Stomach (tissue), 9 donors: ENCODE results near the gene AFAP1. TPM values are rescaled to one million over a fixed set of nuclear protein-coding genes. Genes with fewer than 3 reads are reported as not detected.

Source experiments
- DNase-seq, 2 donors: peaks; one replicate each; pipeline versions ENCODE4 v3.0.0 to v3.0.0-alpha.2; 2013 to 2019
- H3K27ac ChIP-seq, 5 donors: fragments of 200-600 bp in 4 of 5; sonication (generic) in 4 of 5; one replicate each; pipeline ENCODE4 v1.5.1; 2013 to 2019; ENCODE audit warnings: mild to moderate bottlenecking in 1 of 5, moderate library complexity in 1 of 5
- H3K27me3 ChIP-seq, 3 donors: fragments of 200-600 bp; sonication (generic); one replicate each; pipeline ENCODE4 v1.5.1; 2017 to 2019; ENCODE audit warnings: mixed run types in 1 of 3
- H3K36me3 ChIP-seq, 4 donors: fragments of 200-600 bp; sonication (generic); 1 replicate in 3 of 4; 2 replicates in 1 of 4; pipeline ENCODE4 v1.5.1; 2016 to 2019
- H3K4me1 ChIP-seq, 4 donors: fragments of 200-600 bp; sonication (generic); one replicate each; pipeline ENCODE4 v1.5.1; 2016 to 2019
- H3K4me3 ChIP-seq, 4 donors: fragments of 200-600 bp; sonication (generic) in 3 of 4; one replicate each; pipeline ENCODE4 v1.5.1; 2016 to 2019; ENCODE audit warnings: mild to moderate bottlenecking in 1 of 4
- H3K9me3 ChIP-seq, 4 donors: fragments of 200-600 bp; sonication (generic); one replicate each; pipeline ENCODE4 v1.5.1; 2016 to 2019
- EP300 ChIP-seq: sonication (generic); formaldehyde crosslinking; IDR thresholded peaks from one replicate; pipeline ENCODE4 v1.6.1; 2017; ENCODE audit warnings: antibody characterized with exemption
- POLR2A ChIP-seq, 4 donors: fragments of 450-650 bp; IDR thresholded peaks; one replicate each; pipeline ENCODE4 v1.6.1; 2016; ENCODE audit warnings: antibody characterized with exemption in 4 of 4, control low read depth in 2 of 4, mild to moderate bottlenecking in 1 of 4, moderate library complexity in 1 of 4
- POLR2AphosphoS5 ChIP-seq, 3 donors: sonication (generic); formaldehyde crosslinking; IDR thresholded peaks; one replicate each; pipeline ENCODE4 v1.6.1; 2016; ENCODE audit warnings: antibody characterized with exemption in 3 of 3
- WGBS, 5 donors: extraction: QIAGEN DNeasy Blood & Tissue Kit in 3 of 5; methylation state at CpG; one replicate each; pipeline versions ENCODE4 v1.1.5 to v1.1.7; 2013 to 2018; 5-methylcytosine and 5-hydroxymethylcytosine counted together
- intact Hi-C: fragments of 100-400 bp; cut with DNase I; formaldehyde crosslinking; loops from one replicate; pipeline ENCODE4 v1.15.1; 2023; ENCODE audit warnings: low total_unique reads
- polyA plus RNA-seq, 3 donors: library from polyadenylated mRNA; stranded (reverse); fragments of 200-250 nt; gene quantifications; one replicate each; pipeline ENCODE4 v1.2.3, GENCODE V29; 2013
- total RNA-seq, 5 donors: library from RNA; depleted of rRNA; stranded (reverse); fragments of >200 nt; gene quantifications; one replicate each; pipeline versions ENCODE4 v1.1.0 to v1.2.3, GENCODE V29; 2014 to 2016
- TF ChIP-seq, protein P1 (sequence below), 7 experiments: fragments of 450-650 bp in 4 of 7; fragments of 200-600 bp in 3 of 7; sonication (generic) in 3 of 7; IDR thresholded peaks; one replicate each; pipeline ENCODE4 v1.5.1; 2016 to 2019; ENCODE audit warnings: antibody characterized with exemption in 7 of 7, control low read depth in 2 of 7, mild to moderate bottlenecking in 1 of 7
- donor health status: healthy with polysubstance abuse.
- donor health status: Bipolar disorder and iron deficiency.
- donor health status: healthy.

Gene AFAP1
- total and polyA plus RNA-seq, 8 donors: 4.1 to 88.9 (median 12.8) TPM

DNA sequence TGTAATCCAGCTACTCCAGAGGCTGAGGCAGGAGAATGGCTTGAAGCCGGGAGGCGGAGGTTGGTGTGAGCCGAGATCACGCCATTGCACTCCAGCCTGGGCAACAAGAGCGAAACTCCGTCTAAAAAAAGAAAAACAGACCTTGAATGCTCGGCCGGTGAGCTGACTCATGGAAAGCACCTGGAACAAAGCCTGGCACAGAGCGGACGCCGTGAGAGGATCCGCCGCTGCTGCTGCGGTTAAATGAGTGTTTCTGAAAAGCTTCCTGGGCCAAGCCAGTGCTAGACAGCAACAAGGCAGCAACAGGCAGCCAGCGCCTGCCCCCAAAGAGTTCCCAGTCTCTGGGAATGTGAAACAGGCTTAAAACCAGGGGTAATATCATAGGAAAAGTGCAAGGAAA, 186.4 kb downstream of the AFAP1 start:
- Histone ChIP-seq H3K27ac (no peak overlapping the region), H3K4me3 (no peak overlapping the region), H3K27me3 (no peaks in the 10 kb centered on the region), H3K9me3 (no peaks in the 10 kb centered on the region), H3K4me1 (peaks cover 0 to 11% (median 0%) of the 10 kb centered on the region in 4 donors), H3K36me3 (peaks cover 0 to 5% (median 0%) of the 10 kb centered on the region in 4 donors)
- no peak for DNase-seq
- 88 to 98% (median 93%) methylated on average over 14 to 15 of the region's 15 CpGs for WGBS, 5 donors
- intact Hi-C loops: no loop called here
- no peak for TF ChIP-seq POLR2A (IDR thresholded peaks at IDR 0.05)
- no peak for TF ChIP-seq EP300

DNA sequence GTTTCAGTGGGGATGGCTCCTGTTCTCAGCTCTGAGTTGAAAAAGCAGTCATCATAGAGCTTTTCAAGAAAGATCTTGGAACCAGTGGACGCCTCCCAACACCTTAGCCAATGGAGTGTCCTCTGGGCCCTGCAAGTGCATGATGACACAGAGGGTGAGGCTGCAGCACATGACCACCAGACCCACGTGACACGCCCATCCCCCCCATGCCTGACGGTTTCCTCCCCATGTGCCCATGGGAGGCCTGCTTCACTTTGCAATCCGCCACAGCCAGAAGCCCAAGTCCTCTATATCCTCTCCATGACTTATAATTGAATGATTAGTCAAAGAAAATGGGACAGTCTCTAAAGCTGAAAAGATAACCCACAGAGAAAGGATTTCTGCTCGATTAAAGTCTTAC, 187.0 kb downstream of the AFAP1 start:
- intact Hi-C loops: no loop called here
- H3K4me3 ChIP-seq: no peak overlapping the region
- H3K27ac ChIP-seq: no peak overlapping the region
- peaks cover 0 to 11% (median 0%) of the 10 kb centered on the region in 4 donors for H3K4me1 ChIP-seq
- no peaks in the 10 kb centered on the region for H3K27me3 ChIP-seq
- DNase-seq: no peak
- no peak for TF ChIP-seq POLR2A (IDR thresholded peaks at IDR 0.05)
- TF ChIP-seq, protein P1, sequence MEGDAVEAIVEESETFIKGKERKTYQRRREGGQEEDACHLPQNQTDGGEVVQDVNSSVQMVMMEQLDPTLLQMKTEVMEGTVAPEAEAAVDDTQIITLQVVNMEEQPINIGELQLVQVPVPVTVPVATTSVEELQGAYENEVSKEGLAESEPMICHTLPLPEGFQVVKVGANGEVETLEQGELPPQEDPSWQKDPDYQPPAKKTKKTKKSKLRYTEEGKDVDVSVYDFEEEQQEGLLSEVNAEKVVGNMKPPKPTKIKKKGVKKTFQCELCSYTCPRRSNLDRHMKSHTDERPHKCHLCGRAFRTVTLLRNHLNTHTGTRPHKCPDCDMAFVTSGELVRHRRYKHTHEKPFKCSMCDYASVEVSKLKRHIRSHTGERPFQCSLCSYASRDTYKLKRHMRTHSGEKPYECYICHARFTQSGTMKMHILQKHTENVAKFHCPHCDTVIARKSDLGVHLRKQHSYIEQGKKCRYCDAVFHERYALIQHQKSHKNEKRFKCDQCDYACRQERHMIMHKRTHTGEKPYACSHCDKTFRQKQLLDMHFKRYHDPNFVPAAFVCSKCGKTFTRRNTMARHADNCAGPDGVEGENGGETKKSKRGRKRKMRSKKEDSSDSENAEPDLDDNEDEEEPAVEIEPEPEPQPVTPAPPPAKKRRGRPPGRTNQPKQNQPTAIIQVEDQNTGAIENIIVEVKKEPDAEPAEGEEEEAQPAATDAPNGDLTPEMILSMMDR (IDR thresholded peaks at IDR 0.05): no peak
- TF ChIP-seq POLR2AphosphoS5 (IDR thresholded peaks at IDR 0.05): no peak
- TF ChIP-seq EP300: no peak
- H3K36me3 ChIP-seq: no peaks in the 10 kb centered on the region
- no peaks in the 10 kb centered on the region for H3K9me3 ChIP-seq
- WGBS, 5 donors: 86 to 90% (median 89%) methylated on average over 6 of the region's 6 CpGs

DNA sequence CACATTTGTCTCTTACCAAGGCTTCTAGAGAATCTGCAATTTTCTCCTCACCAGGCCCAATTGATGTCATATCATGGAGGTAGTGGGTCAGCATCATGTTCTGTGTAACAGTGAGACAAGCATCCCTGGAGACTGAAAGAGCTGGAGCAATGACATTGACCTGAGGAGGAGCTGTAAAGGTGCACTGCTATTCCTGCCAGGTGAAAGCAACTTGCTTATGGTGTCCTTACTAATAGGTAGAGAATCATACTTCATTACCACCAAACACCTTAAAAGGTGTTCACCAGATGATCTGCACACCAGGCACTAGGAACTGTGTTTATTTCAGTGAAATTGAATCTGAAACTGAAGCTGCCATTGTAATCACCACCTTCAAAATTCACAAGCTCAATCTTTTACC, 188.7 kb downstream of the AFAP1 start:
- TF ChIP-seq EP300 (no peak), POLR2A (IDR thresholded peaks at IDR 0.05) (no peak), POLR2AphosphoS5 (IDR thresholded peaks at IDR 0.05) (no peak)
- TF ChIP-seq, protein P1 (IDR thresholded peaks at IDR 0.05): no peak
- DNase-seq: no peak
- Histone ChIP-seq H3K4me3 (no peak overlapping the region), H3K27ac (no peak overlapping the region), H3K27me3 (no peaks in the 10 kb centered on the region), H3K4me1 (peaks cover 0 to 11% (median 0%) of the 10 kb centered on the region in 4 donors), H3K9me3 (no peaks in the 10 kb centered on the region), H3K36me3 (no peaks in the 10 kb centered on the region)
- intact Hi-C loops: no loop called here

DNA sequence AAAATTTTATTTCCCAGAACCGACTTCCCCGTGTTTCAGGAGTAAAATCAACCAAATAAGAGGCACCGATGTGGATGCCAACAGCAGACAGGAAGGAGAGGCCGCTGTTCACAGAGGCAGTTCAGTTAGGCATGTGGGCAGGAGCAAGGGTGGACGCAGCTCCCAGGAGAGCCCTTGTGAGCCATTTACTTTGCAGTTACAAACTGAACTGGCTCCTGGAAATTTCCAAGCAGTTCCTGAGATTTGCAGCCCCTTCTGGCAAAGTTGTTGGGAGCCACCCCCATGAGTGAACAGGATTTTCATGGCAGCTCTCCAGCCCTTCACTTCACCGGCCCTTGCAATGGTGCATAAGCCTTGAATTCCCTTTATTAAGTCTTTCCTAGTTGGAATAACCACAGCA, 189.1 kb downstream of the AFAP1 start:
- H3K4me3 ChIP-seq: no peak overlapping the region
- intact Hi-C loops: no loop called here
- no peaks in the 10 kb centered on the region for H3K36me3 ChIP-seq
- no peaks in the 10 kb centered on the region for H3K9me3 ChIP-seq
- DNase-seq: peak in 1 of 2 donors; percentile 40
- WGBS, 5 donors: 57 to 88% (median 66%) methylated on average over 6 of the region's 6 CpGs
- H3K27me3 ChIP-seq: no peaks in the 10 kb centered on the region
- H3K4me1 ChIP-seq: peaks cover 0 to 11% (median 0%) of the 10 kb centered on the region in 4 donors
- TF ChIP-seq POLR2AphosphoS5 (IDR thresholded peaks at IDR 0.05) (no peak), POLR2A (IDR thresholded peaks at IDR 0.05) (no peak), EP300 (no peak)
- TF ChIP-seq, protein P1 (IDR thresholded peaks at IDR 0.05): no peak
- H3K27ac ChIP-seq: no peak overlapping the region

DNA sequence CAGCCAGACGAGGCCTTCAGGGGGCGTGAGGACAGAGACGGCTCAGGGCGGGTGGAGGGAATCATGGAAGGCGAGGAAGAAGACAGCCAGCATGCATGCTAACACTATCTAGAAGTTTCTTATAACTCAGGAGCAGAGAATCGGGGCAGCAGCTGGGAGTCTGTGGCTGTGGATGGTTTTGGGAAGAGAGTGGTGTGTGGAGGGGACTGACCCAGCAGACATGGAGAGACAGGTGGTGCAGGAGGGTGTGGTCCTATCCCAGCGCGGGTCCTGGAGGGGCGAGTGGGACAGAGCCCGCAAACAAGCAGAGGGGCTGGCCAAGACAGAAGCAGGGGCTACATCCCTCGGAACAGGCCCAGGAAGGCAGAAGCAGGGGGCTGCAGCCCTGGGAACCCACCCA, 192.1 kb downstream of the AFAP1 start:
- H3K36me3 ChIP-seq: no peaks in the 10 kb centered on the region
- DNase-seq: no peak
- H3K27me3 ChIP-seq: no peaks in the 10 kb centered on the region
- no peaks in the 10 kb centered on the region for H3K9me3 ChIP-seq
- 92 to 98% (median 94%) methylated on average over 11 of the region's 11 CpGs for WGBS, 5 donors
- TF ChIP-seq EP300 (no peak), POLR2A (IDR thresholded peaks at IDR 0.05) (no peak), POLR2AphosphoS5 (IDR thresholded peaks at IDR 0.05) (no peak)
- TF ChIP-seq, protein P1 (IDR thresholded peaks at IDR 0.05): no peak
- H3K4me1 ChIP-seq: peaks cover 0 to 11% (median 0%) of the 10 kb centered on the region in 4 donors
- H3K4me3 ChIP-seq: no peak overlapping the region
- intact Hi-C loops: no loop called here
- H3K27ac ChIP-seq: no peak overlapping the region
